ENCODE measurements around the gene RPS6KA5.

Gene RPS6KA5

GRCh38 chr14:91016800-91017410, 43.5 kb downstream of the RPS6KA5 start:
- no peak overlapping the region for H3K4me3 ChIP-seq (ENCODE audit: low read depth, low read length)
- TF ChIP-seq, protein P1, sequence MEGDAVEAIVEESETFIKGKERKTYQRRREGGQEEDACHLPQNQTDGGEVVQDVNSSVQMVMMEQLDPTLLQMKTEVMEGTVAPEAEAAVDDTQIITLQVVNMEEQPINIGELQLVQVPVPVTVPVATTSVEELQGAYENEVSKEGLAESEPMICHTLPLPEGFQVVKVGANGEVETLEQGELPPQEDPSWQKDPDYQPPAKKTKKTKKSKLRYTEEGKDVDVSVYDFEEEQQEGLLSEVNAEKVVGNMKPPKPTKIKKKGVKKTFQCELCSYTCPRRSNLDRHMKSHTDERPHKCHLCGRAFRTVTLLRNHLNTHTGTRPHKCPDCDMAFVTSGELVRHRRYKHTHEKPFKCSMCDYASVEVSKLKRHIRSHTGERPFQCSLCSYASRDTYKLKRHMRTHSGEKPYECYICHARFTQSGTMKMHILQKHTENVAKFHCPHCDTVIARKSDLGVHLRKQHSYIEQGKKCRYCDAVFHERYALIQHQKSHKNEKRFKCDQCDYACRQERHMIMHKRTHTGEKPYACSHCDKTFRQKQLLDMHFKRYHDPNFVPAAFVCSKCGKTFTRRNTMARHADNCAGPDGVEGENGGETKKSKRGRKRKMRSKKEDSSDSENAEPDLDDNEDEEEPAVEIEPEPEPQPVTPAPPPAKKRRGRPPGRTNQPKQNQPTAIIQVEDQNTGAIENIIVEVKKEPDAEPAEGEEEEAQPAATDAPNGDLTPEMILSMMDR (IDR thresholded peaks at IDR 0.05; ENCODE audit: low read depth, low read length) = no peak

GRCh38 chr14:91015435-91015834, 45.0 kb downstream of the RPS6KA5 start:
- TF ChIP-seq, protein P1 (IDR thresholded peaks at IDR 0.05; ENCODE audit: low read depth, low read length) = no peak
- H3K4me3 ChIP-seq (ENCODE audit: low read depth, low read length) = no peak overlapping the region

GRCh38 chr14:91012045-91012444, 48.4 kb downstream of the RPS6KA5 start:
- no peak overlapping the region for H3K4me3 ChIP-seq (ENCODE audit: low read depth, low read length)
- TF ChIP-seq, protein P1 (IDR thresholded peaks at IDR 0.05; ENCODE audit: low read depth, low read length) = no peak

GRCh38 chr14:91010153-91010533, 50.3 kb downstream of the RPS6KA5 start:
- H3K4me3 ChIP-seq (ENCODE audit: low read depth, low read length) = no peak overlapping the region
- TF ChIP-seq, protein P1 (IDR thresholded peaks at IDR 0.05; ENCODE audit: low read depth, low read length) = no peak

DNA sequence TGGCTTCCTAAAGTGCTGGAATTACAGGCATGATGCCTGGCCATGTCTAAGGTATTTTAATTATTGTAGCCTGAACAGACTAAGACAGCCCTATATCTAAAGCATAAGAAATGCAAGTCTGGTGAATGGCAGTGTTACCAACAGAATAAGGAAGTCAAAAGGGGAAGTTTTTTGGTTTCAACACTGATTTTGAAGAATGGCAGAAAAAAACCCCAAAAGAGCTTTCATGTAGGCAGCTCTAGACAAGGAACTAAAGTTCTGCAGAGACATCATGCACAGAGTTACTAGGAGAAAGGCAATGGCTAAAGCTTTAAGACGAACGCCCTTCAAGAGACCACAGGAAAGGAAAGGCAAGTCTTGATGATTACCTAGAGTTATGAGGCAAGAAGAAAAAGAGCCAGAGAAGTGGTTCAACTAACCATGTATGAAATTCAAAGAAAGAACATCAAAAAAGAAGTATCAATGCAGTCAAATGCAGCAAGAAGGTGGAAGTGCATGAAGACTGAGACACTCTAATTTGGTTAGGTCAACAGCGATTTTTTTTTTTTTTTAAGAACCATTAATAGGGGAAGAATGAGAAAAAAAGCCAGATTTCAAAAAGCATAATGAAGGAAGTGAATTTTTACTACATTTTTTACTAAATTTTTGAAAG, 50.8 kb downstream of the RPS6KA5 start:
- no peak overlapping the region for H3K4me3 ChIP-seq (ENCODE audit: low read depth, low read length)
- TF ChIP-seq, protein P1 (IDR thresholded peaks at IDR 0.05; ENCODE audit: low read depth, low read length) = no peak

- TF ChIP-seq, protein P1 (IDR thresholded peaks at IDR 0.05; ENCODE audit: low read depth, low read length) = no peak
- H3K4me3 ChIP-seq (ENCODE audit: low read depth, low read length) = no peak overlapping the region
Measured at GRCh38 chr14:91008759-91009409, 51.6 kb downstream of the RPS6KA5 start.

GRCh38 chr14:91005716-91006115, 54.7 kb downstream of the RPS6KA5 start:
- TF ChIP-seq, protein P1 (IDR thresholded peaks at IDR 0.05; ENCODE audit: low read depth, low read length) = no peak
- no peak overlapping the region for H3K4me3 ChIP-seq (ENCODE audit: low read depth, low read length)

Data from WI38 (cell line).